Measurements from ENCODE around the gene BIN2. TPM values are rescaled to one million over a fixed set of nuclear protein-coding genes. Genes with fewer than 3 reads are reported as not detected.
A peak's percentile ranks its signal among the peaks of the same experiment; 100 is the strongest.

BIN2 gene
- total and polyA plus RNA-seq, 2 experiments from 2014 or later: not detected

GRCh38 chr12:51320695-51321320 lies 3.2 kb downstream of the BIN2 start:
- no peaks in the 10 kb centered on the region for H3K27me3 Mint-ChIP-seq (ENCODE audit: insufficient read depth, low read depth, poor library complexity)
- peak overlapping the region; percentile 9; the same call in 1 of the 2 replicates for H2AFZ ChIP-seq
- no peaks in the 10 kb centered on the region for H3K36me3 ChIP-seq (ENCODE audit: insufficient read depth)
- peaks cover 24% of the 10 kb centered on the region for H3K4me1 Mint-ChIP-seq
- H3K4me3 Mint-ChIP-seq: no peak overlapping the region
- 0 out of 2 replicates have a peak, but pooled peaks cover 2% of the 10 kb centered on the region for H3K9me2 ChIP-seq (ENCODE audit: insufficient read depth)
- no peaks in the 10 kb centered on the region; the same call in 2 of the 3 replicates for H3K9me3 Mint-ChIP-seq
- H3K4me3 ChIP-seq: no peak overlapping the region
- no peak for TF ChIP-seq CREB1 (CRISPR knock-in tag; IDR thresholded peaks at IDR 0.05; ENCODE audit: low read depth)
- TF ChIP-seq POLR2AphosphoS5 (IDR thresholded peaks at IDR 0.05; ENCODE audit: low read depth): no peak
- no peak for TF ChIP-seq CTCF (conservative IDR thresholded peaks at IDR 0.05; ENCODE audit: low read depth in 2 of 2)
- TF ChIP-seq ZNF462 (CRISPR knock-in tag; IDR thresholded peaks at IDR 0.05): peak; percentile 66; the same call in 1 of the 2 replicates
- no peak for TF ChIP-seq ZNF331 (CRISPR knock-in tag; IDR thresholded peaks at IDR 0.05; ENCODE audit: low read depth)
- TF ChIP-seq EZH2phosphoT487 (IDR thresholded peaks at IDR 0.05; ENCODE audit: unreplicated experiment): no peak
- TF ChIP-seq STAT1 (IDR thresholded peaks at IDR 0.05; ENCODE audit: unreplicated experiment): no peak
- H3K79me2 ChIP-seq (replicated peaks; ENCODE audit: insufficient read depth): no peaks in the 10 kb centered on the region
- H3K4me1 ChIP-seq (ENCODE audit: insufficient read depth): peaks cover 19% of the 10 kb centered on the region
- peak overlapping the region; percentile 85 for H3K27ac ChIP-seq (ENCODE audit: low read depth)
- DNase-seq (ENCODE audit: low spot score): peak; percentile 78
- H3K27ac Mint-ChIP-seq: peak overlapping the region; percentile 62
- H3K27me3 ChIP-seq (ENCODE audit: insufficient read depth): no peaks in the 10 kb centered on the region
- H3F3A ChIP-seq (replicated peaks; ENCODE audit: low read depth): 0 out of 2 replicates have a peak, but pooled peaks cover 4% of the 10 kb centered on the region
- H3K36me3 Mint-ChIP-seq (ENCODE audit: low read depth): no peaks in the 10 kb centered on the region
- peak overlapping the region; percentile 18; the same call in 1 of the 2 replicates for H3K4me2 ChIP-seq
- ATAC-seq: peak; percentile 85
- no peaks in the 10 kb centered on the region for H4K20me1 ChIP-seq (replicated peaks; ENCODE audit: insufficient read depth)

All from GM23338 (cell line).